Panc1 (cell line): ENCODE data around the gene PARM1. TPM values are rescaled to one million over a fixed set of nuclear protein-coding genes. Genes with fewer than 3 reads are reported as not detected.

Experiments used
- ATAC-seq: fragments of 200-7000 bp; cut with Tn5 transposase; 2 replicates; pipeline ENCODE4 v1.9.1; 2020; ENCODE audit warnings: mild to moderate bottlenecking, moderate library complexity
- BruUV-seq: library from RNA; stranded (reverse); fragments of 400-500 nt; replicated peaks from 2 replicates; lab custom pipeline; 2021; lab: Mats Ljungman, UMichigan
- CTCF ChIA-PET: fragments of 300-600 bp; sonication (Branson Sonifier 250); formaldehyde crosslinking; loops from one replicate; lab custom pipeline; 2022; ENCODE audit warnings: antibody characterized with exemption; lab: Charles Lee
- POLR2A ChIA-PET: fragments of 300-600 bp; sonication (Branson Sonifier 250); formaldehyde crosslinking; loops from one replicate; lab custom pipeline; 2022; ENCODE audit warnings: antibody characterized with exemption; lab: Charles Lee
- DNase-seq: peaks from one replicate; pipeline ENCODE4 v3.0.0-alpha.2; 2010; ENCODE audit warnings: low read depth, low spot score
- H3K27ac ChIP-seq: 2 replicates; pipeline ENCODE4 v1.5.1; 2011; ENCODE audit warnings: mild to moderate bottlenecking, low read length, inconsistent platforms
- H3K27me3 ChIP-seq: fragments of 200-500 bp; sonication (Bioruptor generic); 2 replicates; pipeline ENCODE4 v1.6.0; 2014; ENCODE audit warnings: low read length, inconsistent platforms; ENCODE audit not compliant: control insufficient read depth, insufficient read depth
- H3K36me3 ChIP-seq: fragments of 200-500 bp; sonication (Bioruptor generic); 2 replicates; pipeline ENCODE4 v1.5.1; 2014; ENCODE audit warnings: inconsistent platforms, mild to moderate bottlenecking, low read length, moderate library complexity; ENCODE audit not compliant: control insufficient read depth, insufficient read depth
- H3K4me1 ChIP-seq: 2 replicates; pipeline ENCODE4 v1.5.1; 2011; ENCODE audit warnings: inconsistent platforms, mild to moderate bottlenecking, low read length, moderate library complexity; ENCODE audit not compliant: control insufficient read depth, insufficient read depth
- H3K4me3 ChIP-seq, 2 experiments: 2 replicates each; pipeline ENCODE4 v1.5.1; 2011 to 2012; ENCODE audit warnings: low read depth in 2 of 2, low read length in 2 of 2, mild to moderate bottlenecking in 2 of 2, inconsistent platforms in 1 of 2, moderate library complexity in 1 of 2
- H3K9me3 ChIP-seq: fragments of 200-500 bp; sonication (Bioruptor generic); 2 replicates; pipeline ENCODE4 v1.5.1; 2014; ENCODE audit warnings: low read depth, mild to moderate bottlenecking, inconsistent platforms, low read length, moderate library complexity; ENCODE audit not compliant: control insufficient read depth, insufficient read depth
- CTCF ChIP-seq: fragments of 450-650 bp; IDR thresholded peaks from 2 replicates; pipeline ENCODE4 v1.5.1; 2017; ENCODE audit warnings: mild to moderate bottlenecking
- POLR2AphosphoS5 ChIP-seq: IDR thresholded peaks from 2 replicates; pipeline ENCODE4 v1.6.1; 2012; ENCODE audit warnings: mild to moderate bottlenecking, low read depth, low read length, moderate library complexity
- REST ChIP-seq, 2 experiments: IDR thresholded peaks; 2 replicates each; pipeline ENCODE4 v1.6.1; 2011 to 2012; ENCODE audit warnings: low read depth in 2 of 2, control low read depth in 1 of 2, low read length in 1 of 2, mild to moderate bottlenecking in 1 of 2, moderate library complexity in 1 of 2; ENCODE audit not compliant: insufficient read depth in 1 of 2
- SIN3A ChIP-seq: IDR thresholded peaks from 2 replicates; pipeline ENCODE4 v1.6.1; 2012; ENCODE audit warnings: low read depth, mild to moderate bottlenecking, low read length, moderate library complexity, borderline replicate concordance; ENCODE audit not compliant: insufficient read depth
- TCF7L2 ChIP-seq: IDR thresholded peaks from 2 replicates; pipeline ENCODE4 v1.6.1; 2011; ENCODE audit warnings: mild to moderate bottlenecking, low read depth, low read length, inconsistent platforms
- in situ Hi-C: cut with HindIII; loops from 2 replicates; pipeline ENCODE4 v1.10.0; 2016; ENCODE audit warnings: low sequenced_read_pairs, low pct_unique_long_range_greater_than_20kb
- intact Hi-C: fragments of 100-400 bp; cut with micrococcal nuclease; formaldehyde crosslinking; loops from one replicate; pipeline ENCODE4 v1.10.0; 2022; ENCODE audit not compliant: unreplicated experiment
- total RNA-seq: library from RNA; stranded (reverse); gene quantifications from one replicate; pipeline ENCODE4 v1.2.1, GENCODE V29; 2021; ENCODE audit not compliant: unreplicated experiment

The PARM1 gene
- total RNA-seq, 1 experiment from 2014 or later, result 0.21 TPM

GRCh38 chr4:75016472-75016871, 83.6 kb downstream of the PARM1 start:
- ATAC-seq, result no peak
- ChIA-PET POLR2A (no interaction called here), CTCF (no interaction called here)

GRCh38 chr4:75018811-75019479, 86.0 kb downstream of the PARM1 start:
- Histone ChIP-seq H3K36me3 (no peaks in the 10 kb centered on the region), H3K4me3 (no peak overlapping the region), H3K4me1 (no peaks in the 10 kb centered on the region), H3K27me3 (no peaks in the 10 kb centered on the region), H3K27ac (no peak overlapping the region), H3K9me3 (no peaks in the 10 kb centered on the region)
- POLR2A ChIA-PET, result no interaction called here
- in situ Hi-C loops, result no loop called here
- BruUV-seq, result no TSS peak
- no peak for ATAC-seq
- intact Hi-C loops, result no loop called here
- no peak for DNase-seq
- CTCF ChIA-PET, result no interaction called here
- TF ChIP-seq REST (IDR thresholded peaks at IDR 0.05; ENCODE audit: insufficient read depth in 1 of 2, low read depth in 2 of 2, low read length in 1 of 2) (no peak), CTCF (no peak), POLR2AphosphoS5 (no peak), SIN3A (no peak), TCF7L2 (no peak)

More at GRCh38 chr4:75016472-75016871, 83.6 kb downstream of the PARM1 start:
- in situ Hi-C loops, result no loop called here
- intact Hi-C loops, result no loop called here
- no peak for TF ChIP-seq TCF7L2
- no peak for TF ChIP-seq SIN3A
- no peak for TF ChIP-seq CTCF
- no peak for TF ChIP-seq POLR2AphosphoS5
- TF ChIP-seq REST (IDR thresholded peaks at IDR 0.05; ENCODE audit: insufficient read depth in 1 of 2, low read depth in 2 of 2, low read length in 1 of 2), result no peak
- Histone ChIP-seq H3K27me3 (no peaks in the 10 kb centered on the region), H3K27ac (no peak overlapping the region), H3K4me3 (no peak overlapping the region), H3K36me3 (no peaks in the 10 kb centered on the region), H3K9me3 (no peaks in the 10 kb centered on the region), H3K4me1 (no peaks in the 10 kb centered on the region)
- no TSS peak for BruUV-seq
- no peak for DNase-seq
